ENCODE results near the gene PCSK4.
"Not testable (repeated sequence)": the region's sequence is repeated elsewhere in the genome, so short reads cannot be mapped to it uniquely, and the experiment has no call there.

Gene PCSK4

DNA sequence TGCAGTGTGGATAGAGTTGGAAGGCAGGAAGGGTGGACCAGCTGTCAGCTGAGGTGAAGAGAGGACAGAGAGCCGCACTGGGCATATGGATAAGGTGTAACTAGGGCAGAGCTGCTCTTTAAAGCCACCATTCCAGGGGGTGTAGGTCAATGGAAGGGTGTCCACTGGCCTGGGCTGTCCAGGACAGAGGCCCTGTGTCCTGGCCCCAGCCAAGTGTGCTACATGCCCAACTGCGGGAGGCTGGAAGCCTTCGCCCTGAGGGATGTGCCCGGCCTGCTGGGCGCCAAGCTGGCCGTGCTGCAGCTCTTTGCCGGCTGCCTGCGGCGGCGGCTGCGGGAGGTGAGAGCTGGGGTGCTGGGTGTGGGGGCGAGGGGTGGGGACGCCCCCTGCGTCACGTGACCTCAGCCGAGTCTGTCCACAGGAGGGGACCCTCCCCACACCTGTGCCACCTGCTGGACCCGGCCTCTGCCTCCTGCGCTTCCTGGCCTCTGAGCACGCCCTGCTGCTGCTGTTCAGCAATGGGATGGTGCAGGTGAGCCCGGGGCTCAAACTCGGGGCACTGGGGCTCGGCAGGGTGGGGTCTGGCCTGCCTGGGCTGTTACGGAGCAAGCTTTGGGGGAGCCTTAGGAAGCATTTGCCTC lies 43.5 kb upstream of the PCSK4 start:
- H2AK5ac ChIP-seq (ENCODE audit: low read length) = no peak overlapping the region
- H3K36me3 ChIP-seq (ENCODE audit: control insufficient read depth, insufficient read depth, low read length) = no peaks in the 10 kb centered on the region
- no peak overlapping the region for H3K23ac ChIP-seq (ENCODE audit: low read length)
- no peak overlapping the region for H2BK5ac ChIP-seq (ENCODE audit: low read length)
- no peak overlapping the region for H3K4ac ChIP-seq (ENCODE audit: low read depth, low read length)
- no peaks in the 10 kb centered on the region for H3K79me2 ChIP-seq (ENCODE audit: control insufficient read depth, insufficient read depth, low read length)
- H2BK120ac ChIP-seq (ENCODE audit: low read depth, low read length) = no peak overlapping the region
- no peak overlapping the region for H3K27ac ChIP-seq (ENCODE audit: low read depth, low read length)
- no peak overlapping the region for H3K9ac ChIP-seq (ENCODE audit: low read length)
- H3K27me3 ChIP-seq (ENCODE audit: insufficient read depth, low read length, poor library complexity) = no peaks in the 10 kb centered on the region
- no peak for DNase-seq
- no peak overlapping the region for H4K5ac ChIP-seq (ENCODE audit: low read length)
- H3K79me1 ChIP-seq (ENCODE audit: low read length) = no peaks in the 10 kb centered on the region
- H3K4me1 ChIP-seq (ENCODE audit: control insufficient read depth, low read depth, low read length) = no peaks in the 10 kb centered on the region
- no peak overlapping the region for H2BK15ac ChIP-seq (replicated peaks; ENCODE audit: low read depth)
- H3K56ac ChIP-seq (ENCODE audit: low read length) = no peak overlapping the region
- no peak overlapping the region for H3K4me3 ChIP-seq (ENCODE audit: low read length)
- H3K18ac ChIP-seq (ENCODE audit: low read length) = no peak overlapping the region
- WGBS (ENCODE audit: extremely low coverage, insufficient coverage, low lambda C conversion rate) = no CpG with 5 or more reads among the region's 23 CpGs
- H4K8ac ChIP-seq (ENCODE audit: low read depth, low read length) = no peak overlapping the region
- H3K4me2 ChIP-seq (ENCODE audit: low read length) = no peak overlapping the region

DNA sequence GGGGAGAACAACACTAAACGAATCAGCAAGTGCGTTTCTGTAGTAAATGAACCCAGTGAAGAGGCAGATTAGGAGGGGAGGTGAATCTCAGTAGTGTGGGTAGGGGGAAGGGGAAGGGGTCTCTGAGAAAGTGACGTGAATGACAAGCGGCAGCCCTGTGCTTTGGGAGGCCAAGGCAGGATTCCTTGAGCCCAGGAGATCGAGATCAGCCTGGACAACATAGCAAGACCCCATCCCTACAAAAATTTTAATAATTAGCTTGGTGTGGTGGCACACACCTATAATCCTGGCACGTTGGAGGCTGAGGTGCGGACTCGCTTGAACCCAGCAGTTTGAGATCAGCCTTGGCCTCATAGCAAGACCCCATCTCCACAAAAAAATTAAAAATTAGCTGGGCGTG lies 41.9 kb upstream of the PCSK4 start:
- no peak overlapping the region for H2AK5ac ChIP-seq (ENCODE audit: low read length)
- no peak overlapping the region for H2BK15ac ChIP-seq (replicated peaks; ENCODE audit: low read depth)
- no peak overlapping the region for H3K4ac ChIP-seq (ENCODE audit: low read depth, low read length)
- no peak overlapping the region for H3K4me3 ChIP-seq (ENCODE audit: low read length)
- no peak overlapping the region for H3K23ac ChIP-seq (ENCODE audit: low read length)
- H3K27me3 ChIP-seq (ENCODE audit: insufficient read depth, low read length, poor library complexity) = no peaks in the 10 kb centered on the region
- WGBS (ENCODE audit: extremely low coverage, insufficient coverage, low lambda C conversion rate) = no CpG with 5 or more reads among the region's 9 CpGs
- H3K56ac ChIP-seq (ENCODE audit: low read length) = no peak overlapping the region
- H4K8ac ChIP-seq (ENCODE audit: low read depth, low read length) = no peak overlapping the region
- no peak overlapping the region for H2BK120ac ChIP-seq (ENCODE audit: low read depth, low read length)
- no peaks in the 10 kb centered on the region for H3K4me1 ChIP-seq (ENCODE audit: control insufficient read depth, low read depth, low read length)
- no peak overlapping the region for H3K27ac ChIP-seq (ENCODE audit: low read depth, low read length)
- no peak overlapping the region for H3K9ac ChIP-seq (ENCODE audit: low read length)
- H4K5ac ChIP-seq (ENCODE audit: low read length) = no peak overlapping the region
- no peak overlapping the region for H3K18ac ChIP-seq (ENCODE audit: low read length)
- H2BK5ac ChIP-seq (ENCODE audit: low read length) = no peak overlapping the region
- no peak for DNase-seq
- no peak overlapping the region for H3K4me2 ChIP-seq (ENCODE audit: low read length)
- no peaks in the 10 kb centered on the region for H3K79me2 ChIP-seq (ENCODE audit: control insufficient read depth, insufficient read depth, low read length)
- H3K79me1 ChIP-seq (ENCODE audit: low read length) = no peaks in the 10 kb centered on the region
- no peaks in the 10 kb centered on the region for H3K36me3 ChIP-seq (ENCODE audit: control insufficient read depth, insufficient read depth, low read length)

DNA sequence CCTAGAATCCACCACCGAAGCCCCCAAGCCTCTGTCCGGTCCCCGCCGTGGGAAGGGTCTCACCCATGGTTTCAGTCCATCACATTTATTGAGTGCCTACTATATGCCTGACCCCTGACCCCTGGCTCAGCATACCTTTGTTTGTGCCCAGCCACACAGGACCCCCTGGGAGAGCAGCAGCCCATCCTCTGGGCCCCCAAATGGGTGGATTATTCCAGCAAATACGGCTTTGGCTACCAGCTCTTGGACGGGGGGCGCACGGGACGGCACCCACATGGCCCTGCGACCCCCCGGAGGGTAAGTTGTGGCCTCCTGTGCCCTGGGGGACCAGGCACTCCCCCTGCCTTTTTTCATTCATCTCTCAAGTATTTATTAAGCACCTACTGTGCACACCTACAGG lies 41.4 kb upstream of the PCSK4 start:
- H3K18ac ChIP-seq (ENCODE audit: low read length) = no peak overlapping the region
- H3K4me1 ChIP-seq (ENCODE audit: control insufficient read depth, low read depth, low read length) = no peaks in the 10 kb centered on the region
- H3K23ac ChIP-seq (ENCODE audit: low read length) = no peak overlapping the region
- no peak overlapping the region for H2BK120ac ChIP-seq (ENCODE audit: low read depth, low read length)
- no peak overlapping the region for H4K8ac ChIP-seq (ENCODE audit: low read depth, low read length)
- no peaks in the 10 kb centered on the region for H3K79me1 ChIP-seq (ENCODE audit: low read length)
- no peak overlapping the region for H3K4me3 ChIP-seq (ENCODE audit: low read length)
- no peaks in the 10 kb centered on the region for H3K27me3 ChIP-seq (ENCODE audit: insufficient read depth, low read length, poor library complexity)
- H3K4me2 ChIP-seq (ENCODE audit: low read length) = no peak overlapping the region
- no peak overlapping the region for H3K27ac ChIP-seq (ENCODE audit: low read depth, low read length)
- no peak for DNase-seq
- no peaks in the 10 kb centered on the region for H3K79me2 ChIP-seq (ENCODE audit: control insufficient read depth, insufficient read depth, low read length)
- no peak overlapping the region for H3K9ac ChIP-seq (ENCODE audit: low read length)
- no peak overlapping the region for H2BK5ac ChIP-seq (ENCODE audit: low read length)
- no peak overlapping the region for H2AK5ac ChIP-seq (ENCODE audit: low read length)
- no CpG with 5 or more reads among the region's 11 CpGs for WGBS (ENCODE audit: extremely low coverage, insufficient coverage, low lambda C conversion rate)
- H3K56ac ChIP-seq (ENCODE audit: low read length) = no peak overlapping the region
- H2BK15ac ChIP-seq (replicated peaks; ENCODE audit: low read depth) = no peak overlapping the region
- H3K36me3 ChIP-seq (ENCODE audit: control insufficient read depth, insufficient read depth, low read length) = no peaks in the 10 kb centered on the region
- no peak overlapping the region for H4K5ac ChIP-seq (ENCODE audit: low read length)
- H3K4ac ChIP-seq (ENCODE audit: low read depth, low read length) = no peak overlapping the region

DNA sequence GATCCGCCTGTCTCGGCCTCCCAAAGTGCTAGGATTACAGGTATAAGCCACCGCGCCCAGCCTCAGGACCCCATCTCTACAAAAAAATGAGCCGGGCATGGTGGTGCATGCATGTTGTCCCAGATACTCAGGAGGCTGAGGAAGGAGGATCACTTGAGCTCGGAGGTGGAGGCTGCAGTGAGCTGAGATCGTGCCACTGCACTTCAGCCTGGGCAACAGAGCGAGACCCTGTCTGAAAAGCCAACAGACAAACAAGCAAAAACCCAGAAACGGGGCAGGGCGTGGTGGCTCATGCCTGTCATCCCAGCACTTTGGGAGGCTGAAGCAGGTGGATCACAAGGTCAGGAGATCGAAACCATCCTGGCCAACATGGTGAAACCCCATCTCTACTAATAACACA lies 40.7 kb upstream of the PCSK4 start:
- not testable (repeated sequence) for H3K4ac ChIP-seq (ENCODE audit: low read depth, low read length); H3K4me2 ChIP-seq (ENCODE audit: low read length); DNase-seq; H2BK15ac ChIP-seq (replicated peaks; ENCODE audit: low read depth); H3K4me3 ChIP-seq (ENCODE audit: low read length); H4K8ac ChIP-seq (ENCODE audit: low read depth, low read length); H3K27ac ChIP-seq (ENCODE audit: low read depth, low read length); H3K36me3 ChIP-seq (ENCODE audit: control insufficient read depth, insufficient read depth, low read length); H3K9ac ChIP-seq (ENCODE audit: low read length); H3K18ac ChIP-seq (ENCODE audit: low read length); H4K5ac ChIP-seq (ENCODE audit: low read length); H3K79me1 ChIP-seq (ENCODE audit: low read length); H3K79me2 ChIP-seq (ENCODE audit: control insufficient read depth, insufficient read depth, low read length); H3K27me3 ChIP-seq (ENCODE audit: insufficient read depth, low read length, poor library complexity); H2AK5ac ChIP-seq (ENCODE audit: low read length); H2BK120ac ChIP-seq (ENCODE audit: low read depth, low read length); H3K56ac ChIP-seq (ENCODE audit: low read length); H2BK5ac ChIP-seq (ENCODE audit: low read length); H3K4me1 ChIP-seq (ENCODE audit: control insufficient read depth, low read depth, low read length); H3K23ac ChIP-seq (ENCODE audit: low read length)
- no CpG with 5 or more reads among the region's 11 CpGs for WGBS (ENCODE audit: extremely low coverage, insufficient coverage, low lambda C conversion rate)

DNA sequence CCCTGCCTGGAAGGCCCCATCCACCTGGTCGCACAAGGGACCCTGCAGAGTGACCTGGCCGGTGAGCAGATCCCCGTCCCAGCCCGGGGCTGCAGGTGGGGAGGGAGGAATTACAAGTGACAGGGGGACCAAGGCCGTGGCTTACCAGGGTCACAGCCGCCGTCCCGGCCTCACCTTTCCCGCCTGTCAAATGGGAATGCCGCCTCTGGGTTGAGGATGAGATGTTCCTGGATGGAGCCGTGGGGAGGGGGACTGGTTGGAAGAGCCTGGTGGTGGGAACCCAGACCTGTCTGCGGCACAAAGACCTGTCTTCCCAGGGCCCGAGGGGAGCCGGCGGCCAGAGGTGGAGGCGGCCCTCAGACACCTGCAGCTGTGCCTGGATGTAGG lies 39.3 kb upstream of the PCSK4 start:
- no peaks in the 10 kb centered on the region for H3K79me2 ChIP-seq (ENCODE audit: control insufficient read depth, insufficient read depth, low read length)
- no peaks in the 10 kb centered on the region for H3K36me3 ChIP-seq (ENCODE audit: control insufficient read depth, insufficient read depth, low read length)
- no peak overlapping the region for H3K56ac ChIP-seq (ENCODE audit: low read length)
- H3K4me1 ChIP-seq (ENCODE audit: control insufficient read depth, low read depth, low read length) = no peaks in the 10 kb centered on the region
- H2BK120ac ChIP-seq (ENCODE audit: low read depth, low read length) = no peak overlapping the region
- no CpG with 5 or more reads among the region's 16 CpGs for WGBS (ENCODE audit: extremely low coverage, insufficient coverage, low lambda C conversion rate)
- H3K27me3 ChIP-seq (ENCODE audit: insufficient read depth, low read length, poor library complexity) = peaks cover 3% of the 10 kb centered on the region
- H3K18ac ChIP-seq (ENCODE audit: low read length) = no peak overlapping the region
- no peak overlapping the region for H3K4ac ChIP-seq (ENCODE audit: low read depth, low read length)
- no peak overlapping the region for H2AK5ac ChIP-seq (ENCODE audit: low read length)
- H3K9ac ChIP-seq (ENCODE audit: low read length) = no peak overlapping the region
- no peak overlapping the region for H4K8ac ChIP-seq (ENCODE audit: low read depth, low read length)
- no peak overlapping the region for H3K4me2 ChIP-seq (ENCODE audit: low read length)
- H3K27ac ChIP-seq (ENCODE audit: low read depth, low read length) = no peak overlapping the region
- no peak overlapping the region for H4K5ac ChIP-seq (ENCODE audit: low read length)
- H3K4me3 ChIP-seq (ENCODE audit: low read length) = no peak overlapping the region
- DNase-seq = no peak
- H2BK15ac ChIP-seq (replicated peaks; ENCODE audit: low read depth) = no peak overlapping the region
- no peak overlapping the region for H2BK5ac ChIP-seq (ENCODE audit: low read length)
- no peak overlapping the region for H3K23ac ChIP-seq (ENCODE audit: low read length)
- H3K79me1 ChIP-seq (ENCODE audit: low read length) = no peaks in the 10 kb centered on the region

All from mesendoderm (in vitro differentiated cells).